KBM-7 (cell line): Measurements from ENCODE around the gene GRIK4.

Experiments used
- DNase-seq: peaks from one replicate; pipeline ENCODE4 v3.0.0-alpha.2; 2015
- in situ Hi-C: fragments of 300-500 bp; cut with MboI; formaldehyde crosslinking; loops from 2 replicates; pipeline ENCODE4 v1.14.3; 2020; ENCODE audit warnings: low sequenced_read_pairs, low pct_unique_long_range_greater_than_20kb, mixed read lengths

GRIK4 gene

DNA sequence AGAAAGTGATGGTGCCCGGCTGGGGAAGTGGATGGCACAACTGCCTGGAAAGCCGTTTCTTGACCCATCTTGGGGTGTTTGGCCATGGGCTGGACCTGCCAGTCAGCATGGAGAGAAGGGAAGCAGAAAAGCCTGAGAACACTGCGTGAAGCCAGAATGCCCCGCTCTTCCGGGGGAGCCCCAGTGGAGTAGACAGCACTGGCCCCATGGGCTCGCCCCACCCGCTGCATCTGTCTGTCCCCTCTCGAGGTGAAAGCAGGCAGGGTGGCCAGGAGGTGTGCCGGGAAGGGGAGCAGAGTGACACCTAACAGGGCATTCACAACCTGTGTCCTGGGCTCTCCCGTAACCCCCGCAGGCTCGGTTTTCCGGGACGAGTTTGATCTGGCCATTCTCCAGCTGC lies 455.3 kb downstream of the GRIK4 start:
- in situ Hi-C loops = no loop called here

DNA sequence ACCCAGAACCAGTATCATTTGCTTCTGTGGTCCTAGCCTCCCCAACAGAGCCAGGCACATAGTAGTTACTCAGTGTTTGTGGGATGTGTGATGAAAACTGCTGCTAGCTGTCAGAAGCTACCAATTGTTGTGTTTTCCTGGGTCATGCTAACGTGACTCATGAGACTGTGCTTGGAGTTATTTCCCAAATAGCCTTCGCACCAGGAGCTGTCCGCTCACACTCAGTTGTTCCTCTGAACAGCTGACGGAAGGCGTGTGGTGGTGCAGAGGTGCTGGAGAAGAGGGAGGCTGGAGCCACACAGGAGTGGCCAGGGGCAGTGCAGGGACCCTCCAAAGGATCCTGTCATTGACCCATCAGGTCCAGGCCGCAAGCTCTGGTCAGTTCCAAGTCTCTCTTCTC lies 458.4 kb downstream of the GRIK4 start:
- in situ Hi-C loops = no loop called here
- no peak for DNase-seq

More for the DNA sequence above, 455.3 kb downstream of the GRIK4 start:
- DNase-seq = no peak

DNA sequence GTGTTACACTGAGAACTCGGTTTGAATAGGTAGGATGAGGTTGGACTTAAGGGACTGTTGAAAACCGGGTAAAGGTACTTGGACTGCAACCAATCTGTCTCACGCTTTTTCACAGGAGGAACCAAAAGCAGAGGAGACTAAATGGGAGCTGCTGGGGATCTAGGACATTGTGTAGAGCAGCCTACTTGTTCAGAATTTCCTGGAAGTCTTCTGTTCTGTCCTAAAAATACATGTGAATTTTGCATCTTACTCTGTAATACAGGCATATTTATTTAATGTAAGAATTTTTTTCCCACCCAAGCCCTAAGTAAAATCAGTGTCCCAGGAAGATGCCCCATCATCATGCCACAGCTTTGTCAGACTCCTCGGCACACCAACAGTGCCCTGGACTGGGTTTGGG lies 460.3 kb downstream of the GRIK4 start:
- DNase-seq = no peak
- in situ Hi-C loops = no loop called here

- no peak for DNase-seq
- in situ Hi-C loops = no loop called here
Observed at GRCh38 chr11:120972621-120973020, 461.1 kb downstream of the GRIK4 start.

DNA sequence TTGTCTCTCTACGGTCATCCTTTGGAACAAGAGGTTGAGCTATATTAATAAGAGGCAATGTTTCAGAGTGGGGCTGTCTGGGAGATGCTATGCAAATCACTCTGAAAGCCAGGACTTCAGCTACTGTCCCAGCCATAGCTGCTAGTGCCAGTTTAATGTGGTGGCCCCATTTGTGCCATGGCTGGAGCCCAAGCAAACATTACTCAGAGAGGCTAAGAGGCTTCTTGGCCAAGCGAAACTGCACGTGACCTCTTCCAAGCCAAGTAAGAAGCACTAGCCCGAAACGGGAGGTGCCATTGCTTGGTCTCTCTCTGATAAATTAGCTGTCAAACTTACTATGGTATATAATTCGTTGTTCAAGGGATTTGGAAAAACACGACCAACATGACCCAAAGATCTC lies 462.0 kb downstream of the GRIK4 start:
- DNase-seq = no peak
- in situ Hi-C loops = no loop called here

DNA sequence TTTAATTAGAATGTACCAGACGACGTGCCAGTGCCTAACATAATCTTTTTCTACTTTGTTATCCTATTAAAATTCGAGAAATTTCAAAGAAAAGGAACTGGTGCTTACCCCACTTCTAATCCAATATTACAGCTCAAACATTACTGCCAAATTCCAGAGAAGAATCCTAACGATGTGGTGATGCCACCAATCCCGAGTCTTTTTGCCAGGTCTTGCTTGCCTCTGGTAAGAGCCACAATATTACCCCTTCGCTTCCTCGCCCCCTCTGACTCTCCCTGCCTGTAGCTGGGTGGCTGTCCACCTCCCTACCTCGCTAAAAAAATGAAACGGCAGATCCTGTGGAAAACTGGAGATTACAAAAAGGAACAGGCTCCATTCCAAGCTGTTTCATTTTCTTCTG lies 462.9 kb downstream of the GRIK4 start:
- DNase-seq = no peak
- in situ Hi-C loops = no loop called here

DNA sequence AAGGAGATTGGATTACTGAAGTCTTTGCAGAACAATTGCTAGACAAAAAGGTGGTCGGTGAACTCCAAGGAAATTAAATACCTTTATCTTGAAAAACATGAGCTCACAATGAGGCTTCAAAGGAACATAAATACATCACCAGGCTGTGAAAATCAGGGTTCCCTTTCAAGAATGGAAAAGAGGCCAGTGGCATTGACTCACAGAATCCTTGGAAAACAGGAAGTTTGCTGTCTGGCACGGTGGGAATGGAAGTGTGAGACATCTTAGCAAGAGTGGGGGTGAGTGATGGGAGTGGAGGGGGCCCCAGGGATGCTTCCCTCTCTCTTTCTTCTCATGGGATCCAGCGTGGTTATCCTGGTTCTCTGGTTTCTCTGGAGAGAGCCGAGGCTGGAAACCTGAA lies 463.4 kb downstream of the GRIK4 start:
- DNase-seq = no peak
- in situ Hi-C loops = no loop called here

GRCh38 chr11:120977266-120978137 lies 466.0 kb downstream of the GRIK4 start:
- in situ Hi-C loops = no loop called here
- no peak for DNase-seq

DNA sequence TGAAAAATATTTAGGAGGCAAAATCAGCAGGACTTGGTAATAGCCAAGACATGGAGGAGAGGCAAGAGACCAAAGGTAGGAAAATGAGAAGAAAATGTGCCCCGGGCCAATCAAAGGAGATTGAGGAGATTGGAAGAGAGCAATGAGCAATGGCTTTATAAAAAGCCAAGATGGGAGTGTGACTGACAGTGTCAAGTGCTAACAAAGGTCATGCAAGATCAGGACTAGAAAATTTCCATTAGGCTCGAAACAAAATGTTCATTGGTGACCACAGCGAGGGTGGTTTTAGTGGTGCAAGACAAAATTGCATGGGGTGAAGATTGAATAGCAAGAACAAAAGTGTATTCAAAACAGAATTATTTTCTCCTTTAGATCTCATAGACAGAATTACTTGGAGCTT lies 467.2 kb downstream of the GRIK4 start:
- DNase-seq = no peak
- in situ Hi-C loops = no loop called here

- peak; percentile 19 for DNase-seq
- in situ Hi-C loops = no loop called here
Observed at GRCh38 chr11:120985718-120986569, 474.4 kb downstream of the GRIK4 start.

GRCh38 chr11:120988603-120989002 lies 477.1 kb downstream of the GRIK4 start:
- DNase-seq = no peak
- in situ Hi-C loops = no loop called here

- in situ Hi-C loops = no loop called here
- no peak for DNase-seq
Observed at GRCh38 chr11:120991830-120992686, 480.5 kb downstream of the GRIK4 start.

DNA sequence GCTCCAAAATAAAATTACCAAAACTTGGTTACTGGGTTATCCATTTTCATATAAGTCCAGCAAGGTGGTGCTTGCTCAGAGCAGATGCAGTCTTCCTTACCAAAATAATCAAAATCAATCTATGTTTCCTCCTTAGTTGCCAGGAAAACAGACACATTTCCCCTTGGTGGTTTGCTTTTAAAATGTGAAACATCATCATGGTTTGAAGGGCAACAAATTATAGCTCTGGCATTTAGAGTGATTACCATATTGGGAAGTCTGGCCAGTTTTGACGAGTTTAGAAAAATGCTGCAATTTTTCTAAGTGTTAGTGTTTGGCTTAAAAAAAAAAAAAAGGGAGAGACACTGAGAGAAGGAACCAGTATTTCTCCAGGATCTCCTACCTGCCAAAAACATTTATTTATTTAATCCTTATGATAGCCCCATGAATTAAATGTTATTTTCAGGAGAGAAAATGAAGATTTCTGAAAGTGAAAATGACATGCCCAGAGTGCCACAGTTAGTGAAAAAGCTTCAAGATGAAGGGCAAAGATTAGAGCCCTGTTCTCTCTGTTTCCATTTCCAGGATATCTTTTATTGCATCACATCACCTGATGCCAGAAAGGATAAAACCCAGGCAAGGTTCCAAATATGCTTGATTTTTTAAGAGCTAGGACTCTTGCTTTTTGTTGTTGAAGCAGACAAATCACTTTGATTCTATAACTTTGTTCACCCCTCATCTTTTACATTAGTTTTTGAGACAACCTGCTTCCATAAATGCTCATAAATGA lies 482.7 kb downstream of the GRIK4 start:
- in situ Hi-C loops = no loop called here
- no peak for DNase-seq

GRCh38 chr11:120995184-120995583 lies 483.6 kb downstream of the GRIK4 start:
- in situ Hi-C loops = no loop called here
- no peak for DNase-seq

DNA sequence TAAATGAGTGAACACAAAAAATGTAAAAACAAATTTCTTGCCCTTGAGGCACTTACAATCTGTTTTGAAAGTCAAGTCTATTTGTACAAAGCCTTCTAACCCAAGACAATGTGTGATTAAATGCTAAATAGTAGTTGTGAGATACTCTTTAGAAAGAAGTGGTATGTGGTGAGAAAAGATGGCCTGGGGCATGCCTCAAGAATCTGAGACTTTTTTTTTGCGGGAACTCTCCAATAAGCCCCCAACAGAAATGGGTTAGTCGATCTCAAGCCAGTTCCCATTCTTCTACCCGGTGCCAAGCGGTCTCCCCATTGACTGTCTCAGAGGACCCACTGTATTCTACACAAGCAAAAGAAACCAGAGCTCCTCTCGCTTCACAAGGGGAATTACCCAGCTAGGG lies 485.4 kb downstream of the GRIK4 start:
- in situ Hi-C loops = no loop called here

DNA sequence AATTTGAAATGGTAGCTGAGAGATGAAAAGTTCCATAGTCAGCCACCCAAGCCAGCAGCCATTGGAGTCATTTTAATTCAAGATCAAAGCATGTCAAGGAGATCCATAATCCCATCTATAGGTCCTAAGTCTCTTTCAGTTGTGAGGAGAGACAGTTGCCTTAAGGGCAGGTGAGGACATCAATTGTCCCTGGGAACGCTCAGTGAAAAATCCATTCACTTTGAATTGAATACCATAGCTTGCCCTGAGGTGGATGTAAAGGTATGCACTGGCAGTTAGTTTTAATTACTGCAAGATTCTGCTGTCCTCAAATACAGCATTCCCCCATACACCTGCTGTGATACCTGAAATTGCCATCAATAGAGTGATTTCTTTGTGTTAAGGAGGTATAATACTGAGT lies 487.0 kb downstream of the GRIK4 start:
- in situ Hi-C loops = no loop called here
- DNase-seq = no peak

More for the DNA sequence above, 485.4 kb downstream of the GRIK4 start:
- DNase-seq = no peak

DNA sequence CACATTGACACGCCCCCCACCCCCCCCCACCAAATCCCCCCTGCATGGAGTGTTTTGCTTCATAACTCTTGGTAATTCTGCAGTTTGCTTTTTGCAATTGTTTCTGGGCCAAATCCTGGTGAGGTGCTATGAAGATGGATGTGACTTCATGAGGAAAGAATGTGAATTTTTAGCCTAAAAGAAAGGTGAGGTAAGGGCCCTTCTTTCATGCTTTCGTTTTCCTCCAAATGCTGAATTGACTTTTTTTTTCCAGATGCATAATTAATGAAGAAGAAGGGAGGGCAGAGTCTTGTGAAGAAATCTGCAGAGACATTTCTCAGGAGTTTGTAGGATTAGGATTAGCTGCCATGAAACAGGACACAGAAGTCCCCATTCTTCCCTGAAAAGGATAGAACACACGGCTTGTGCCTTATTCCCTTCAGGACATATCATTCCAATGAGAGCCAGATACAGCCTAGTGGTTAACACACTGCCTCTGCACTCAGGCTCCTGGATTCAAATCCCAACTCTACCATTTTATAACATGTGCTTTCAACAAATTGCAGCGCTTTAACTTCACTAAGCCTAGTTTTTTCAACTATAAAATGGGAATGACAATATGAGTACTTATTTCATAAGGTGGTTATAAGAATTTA lies 492.8 kb downstream of the GRIK4 start:
- no peak for DNase-seq
- in situ Hi-C loops = no loop called here

GRCh38 chr11:121006922-121007321 lies 495.4 kb downstream of the GRIK4 start:
- in situ Hi-C loops = no loop called here

More at GRCh38 chr11:121006922-121007321, 495.4 kb downstream of the GRIK4 start:
- no peak for DNase-seq
